ELF-1 (cell line): Measurements from ENCODE around the gene KLHL25.

Experiments used
- DNase-seq: peaks from one replicate; pipeline ENCODE4 v3.0.0-alpha.2; 2016; ENCODE audit warnings: low read depth, low spot score

KLHL25 gene

GRCh38 chr15:85748176-85748575 lies 46.5 kb downstream of the KLHL25 start:
- no peak for DNase-seq

GRCh38 chr15:85746641-85747040 lies 48.1 kb downstream of the KLHL25 start:
- no peak for DNase-seq

GRCh38 chr15:85745525-85746150 lies 49.1 kb downstream of the KLHL25 start:
- no peak for DNase-seq

GRCh38 chr15:85745023-85745422 lies 49.7 kb downstream of the KLHL25 start:
- DNase-seq: no peak

GRCh38 chr15:85744579-85744978 lies 50.1 kb downstream of the KLHL25 start:
- DNase-seq: no peak

- DNase-seq: no peak
Measured at GRCh38 chr15:85743392-85744055, 51.2 kb downstream of the KLHL25 start.

GRCh38 chr15:85742186-85742821 lies 52.4 kb downstream of the KLHL25 start:
- DNase-seq: no peak

GRCh38 chr15:85741662-85742061 lies 53.1 kb downstream of the KLHL25 start:
- no peak for DNase-seq

GRCh38 chr15:85741021-85741421 lies 53.7 kb downstream of the KLHL25 start:
- peak; percentile 64 for DNase-seq

- DNase-seq: no peak
Measured at GRCh38 chr15:85737061-85737460, 57.7 kb downstream of the KLHL25 start.

- DNase-seq: no peak
Measured at GRCh38 chr15:85733416-85733815, 61.3 kb downstream of the KLHL25 start.

GRCh38 chr15:85730001-85730820 lies 64.5 kb downstream of the KLHL25 start:
- peak; percentile 59 for DNase-seq

- DNase-seq: no peak
Measured at GRCh38 chr15:85727068-85727467, 67.7 kb downstream of the KLHL25 start.

GRCh38 chr15:85726454-85726853 lies 68.3 kb downstream of the KLHL25 start:
- no peak for DNase-seq

- DNase-seq: no peak
Measured at GRCh38 chr15:85725564-85725963, 69.2 kb downstream of the KLHL25 start.

- no peak for DNase-seq
Measured at GRCh38 chr15:85725019-85725418, 69.7 kb downstream of the KLHL25 start.

- DNase-seq: no peak
Measured at GRCh38 chr15:85723960-85724945, 70.5 kb downstream of the KLHL25 start.

- DNase-seq: no peak
Measured at GRCh38 chr15:85722374-85723152, 72.2 kb downstream of the KLHL25 start.

- no peak for DNase-seq
Measured at GRCh38 chr15:85718981-85719380, 75.7 kb downstream of the KLHL25 start.
